Measurements from ENCODE around the gene OR2T2.
"Not testable (repeated sequence)": the region's sequence is repeated elsewhere in the genome, so short reads cannot be mapped to it uniquely, and the experiment has no call there.

GRCh38 chr1:248436303-248436702, 9.1 kb upstream of the OR2T2 start:
- TF ChIP-seq, protein P1, sequence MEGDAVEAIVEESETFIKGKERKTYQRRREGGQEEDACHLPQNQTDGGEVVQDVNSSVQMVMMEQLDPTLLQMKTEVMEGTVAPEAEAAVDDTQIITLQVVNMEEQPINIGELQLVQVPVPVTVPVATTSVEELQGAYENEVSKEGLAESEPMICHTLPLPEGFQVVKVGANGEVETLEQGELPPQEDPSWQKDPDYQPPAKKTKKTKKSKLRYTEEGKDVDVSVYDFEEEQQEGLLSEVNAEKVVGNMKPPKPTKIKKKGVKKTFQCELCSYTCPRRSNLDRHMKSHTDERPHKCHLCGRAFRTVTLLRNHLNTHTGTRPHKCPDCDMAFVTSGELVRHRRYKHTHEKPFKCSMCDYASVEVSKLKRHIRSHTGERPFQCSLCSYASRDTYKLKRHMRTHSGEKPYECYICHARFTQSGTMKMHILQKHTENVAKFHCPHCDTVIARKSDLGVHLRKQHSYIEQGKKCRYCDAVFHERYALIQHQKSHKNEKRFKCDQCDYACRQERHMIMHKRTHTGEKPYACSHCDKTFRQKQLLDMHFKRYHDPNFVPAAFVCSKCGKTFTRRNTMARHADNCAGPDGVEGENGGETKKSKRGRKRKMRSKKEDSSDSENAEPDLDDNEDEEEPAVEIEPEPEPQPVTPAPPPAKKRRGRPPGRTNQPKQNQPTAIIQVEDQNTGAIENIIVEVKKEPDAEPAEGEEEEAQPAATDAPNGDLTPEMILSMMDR (IDR thresholded peaks at IDR 0.05; ENCODE audit: low read length): not testable (repeated sequence)
- TF ChIP-seq EZH2 (IDR thresholded peaks at IDR 0.05; ENCODE audit: borderline replicate concordance, low read length): not testable (repeated sequence)
